ENCODE results near the gene PPM1H.

Gene PPM1H

GRCh38 chr12:62793256-62794217, 141.4 kb downstream of the PPM1H start:
- Mint-ChIP-seq H3K4me3 (no peak overlapping the region), H3K27me3 (no peaks in the 10 kb centered on the region), H3K4me1 (ENCODE audit: low read depth) (peaks cover 20% of the 10 kb centered on the region), H3K36me3 (ENCODE audit: low read depth) (no peaks in the 10 kb centered on the region), H3K27ac (no peak overlapping the region), H3K9me3 (no peaks in the 10 kb centered on the region)
- intact Hi-C loops (cut with micrococcal nuclease), result loop anchor here (1.0 to 5.0 kb wide), 2 partner anchors 191 to 212 kb away; no protein-coding TSS in a partner anchor

GRCh38 chr12:62792236-62792870, 142.6 kb downstream of the PPM1H start:
- Mint-ChIP-seq H3K27me3 (no peaks in the 10 kb centered on the region), H3K36me3 (ENCODE audit: low read depth) (no peaks in the 10 kb centered on the region), H3K4me1 (ENCODE audit: low read depth) (peaks cover 28% of the 10 kb centered on the region), H3K27ac (no peak overlapping the region), H3K4me3 (no peak overlapping the region), H3K9me3 (no peaks in the 10 kb centered on the region)
- intact Hi-C loops (cut with micrococcal nuclease), result loop anchor here (5.0 kb wide), 1 partner anchor 190 kb away; no protein-coding TSS in a partner anchor

DNA sequence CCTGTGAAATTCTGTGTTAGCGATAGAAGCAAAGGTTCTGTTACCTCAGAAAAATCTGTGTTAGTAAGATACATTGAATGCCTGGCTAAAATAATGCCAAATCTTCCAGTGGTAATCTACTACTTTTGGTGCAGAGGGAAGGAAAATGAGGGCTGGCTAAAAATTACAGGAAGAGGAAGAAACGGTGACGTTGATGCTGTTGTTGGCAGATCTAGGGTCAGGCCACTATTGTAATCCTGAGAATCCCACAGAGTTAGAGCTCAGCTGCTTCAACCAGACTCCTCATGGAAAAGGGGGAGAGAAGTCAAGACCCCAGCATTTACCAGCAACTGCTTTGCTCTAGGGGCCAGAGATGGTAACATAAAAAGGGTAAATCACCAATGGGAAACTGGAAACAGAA, 145.1 kb downstream of the PPM1H start:
- peak overlapping the region; percentile 79 for H3K27ac Mint-ChIP-seq
- H3K27me3 Mint-ChIP-seq, result no peaks in the 10 kb centered on the region
- H3K9me3 Mint-ChIP-seq, result no peaks in the 10 kb centered on the region
- H3K4me3 Mint-ChIP-seq, result no peak overlapping the region
- H3K4me1 Mint-ChIP-seq (ENCODE audit: low read depth), result peaks cover 48% of the 10 kb centered on the region
- no peaks in the 10 kb centered on the region for H3K36me3 Mint-ChIP-seq (ENCODE audit: low read depth)
- intact Hi-C loops (cut with micrococcal nuclease), result loop anchor here (5.0 kb wide), 1 partner anchor 188 kb away; no protein-coding TSS in a partner anchor

- no peaks in the 10 kb centered on the region for H3K9me3 Mint-ChIP-seq
- H3K27ac Mint-ChIP-seq, result peak overlapping the region; percentile 61
- intact Hi-C loops (cut with micrococcal nuclease), result no loop called here
- H3K36me3 Mint-ChIP-seq (ENCODE audit: low read depth), result no peaks in the 10 kb centered on the region
- H3K27me3 Mint-ChIP-seq, result no peaks in the 10 kb centered on the region
- no peak overlapping the region for H3K4me3 Mint-ChIP-seq
- H3K4me1 Mint-ChIP-seq (ENCODE audit: low read depth), result peaks cover 44% of the 10 kb centered on the region
Observed at GRCh38 chr12:62787611-62788010, 147.3 kb downstream of the PPM1H start.

DNA sequence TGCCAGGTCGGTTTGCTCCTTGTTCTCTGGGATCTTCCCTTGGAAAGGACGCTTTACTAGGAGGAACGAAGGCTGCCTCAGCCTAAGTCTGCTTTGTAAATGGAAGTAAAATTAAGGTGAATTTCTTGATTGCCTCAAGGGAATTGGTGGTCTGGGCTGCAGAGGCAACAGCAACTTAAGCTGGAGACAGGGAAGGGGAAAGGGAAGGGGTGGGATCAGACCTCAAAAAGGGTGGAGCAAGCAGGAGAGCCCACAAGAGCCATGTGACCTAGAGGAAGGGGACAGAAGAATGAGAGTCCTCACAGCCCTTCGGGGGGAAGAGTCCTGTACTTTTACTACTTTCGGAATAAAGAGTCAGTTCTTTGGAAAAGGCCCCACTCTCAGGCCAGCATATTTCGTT, 147.9 kb downstream of the PPM1H start:
- intact Hi-C loops (cut with micrococcal nuclease), result no loop called here
- Mint-ChIP-seq H3K4me3 (no peak overlapping the region), H3K27ac (peak overlapping the region; percentile 61), H3K4me1 (ENCODE audit: low read depth) (peaks cover 44% of the 10 kb centered on the region), H3K9me3 (no peaks in the 10 kb centered on the region), H3K27me3 (no peaks in the 10 kb centered on the region), H3K36me3 (ENCODE audit: low read depth) (no peaks in the 10 kb centered on the region)

DNA sequence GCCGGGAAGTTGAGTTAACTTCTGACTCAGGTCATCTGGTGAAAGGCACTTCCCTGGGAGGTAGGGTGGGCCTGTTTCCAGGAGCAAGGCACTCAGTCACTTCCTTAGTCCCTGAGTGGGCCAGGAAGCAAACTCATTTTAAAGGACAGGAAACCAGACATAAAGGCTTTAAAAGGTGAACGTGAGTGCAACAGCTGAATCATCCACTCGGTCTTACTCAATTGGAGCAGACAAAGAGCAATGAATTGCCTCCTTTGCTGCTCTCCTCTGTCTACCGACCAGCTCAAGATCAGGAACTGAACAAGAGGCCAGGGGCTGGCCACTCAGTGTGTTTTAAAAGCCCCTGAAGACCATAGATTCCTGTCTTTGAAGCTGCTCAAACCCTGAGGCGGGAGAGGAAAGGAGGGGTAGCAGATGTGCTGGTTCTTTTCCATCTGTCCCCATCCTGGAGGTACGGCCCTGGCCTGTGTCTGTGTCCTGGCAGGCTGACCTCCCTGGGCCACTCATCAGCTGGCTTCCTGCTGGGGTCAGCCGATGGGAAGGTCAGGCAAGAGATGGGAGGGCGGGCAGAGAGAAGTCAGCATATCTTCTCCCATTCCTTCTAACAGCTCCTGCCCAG, 148.9 kb downstream of the PPM1H start:
- H3K36me3 Mint-ChIP-seq (ENCODE audit: low read depth), result no peaks in the 10 kb centered on the region
- no peaks in the 10 kb centered on the region for H3K27me3 Mint-ChIP-seq
- H3K4me3 Mint-ChIP-seq, result no peak overlapping the region
- H3K9me3 Mint-ChIP-seq, result no peaks in the 10 kb centered on the region
- peak overlapping the region; percentile 61 for H3K27ac Mint-ChIP-seq
- H3K4me1 Mint-ChIP-seq (ENCODE audit: low read depth), result peaks cover 44% of the 10 kb centered on the region
- intact Hi-C loops (cut with micrococcal nuclease), result no loop called here

GRCh38 chr12:62784576-62784975, 150.4 kb downstream of the PPM1H start:
- intact Hi-C loops (cut with micrococcal nuclease), result no loop called here
- H3K4me3 Mint-ChIP-seq, result no peak overlapping the region
- H3K36me3 Mint-ChIP-seq (ENCODE audit: low read depth), result no peaks in the 10 kb centered on the region
- no peaks in the 10 kb centered on the region for H3K27me3 Mint-ChIP-seq
- H3K9me3 Mint-ChIP-seq, result no peaks in the 10 kb centered on the region
- H3K27ac Mint-ChIP-seq, result no peak overlapping the region
- peaks cover 33% of the 10 kb centered on the region for H3K4me1 Mint-ChIP-seq (ENCODE audit: low read depth)

GRCh38 chr12:62783881-62784280, 151.1 kb downstream of the PPM1H start:
- H3K4me1 Mint-ChIP-seq (ENCODE audit: low read depth), result peaks cover 31% of the 10 kb centered on the region
- no peaks in the 10 kb centered on the region for H3K9me3 Mint-ChIP-seq
- H3K27me3 Mint-ChIP-seq, result no peaks in the 10 kb centered on the region
- H3K27ac Mint-ChIP-seq, result no peak overlapping the region
- H3K4me3 Mint-ChIP-seq, result no peak overlapping the region
- H3K36me3 Mint-ChIP-seq (ENCODE audit: low read depth), result no peaks in the 10 kb centered on the region
- intact Hi-C loops (cut with micrococcal nuclease), result no loop called here

DNA sequence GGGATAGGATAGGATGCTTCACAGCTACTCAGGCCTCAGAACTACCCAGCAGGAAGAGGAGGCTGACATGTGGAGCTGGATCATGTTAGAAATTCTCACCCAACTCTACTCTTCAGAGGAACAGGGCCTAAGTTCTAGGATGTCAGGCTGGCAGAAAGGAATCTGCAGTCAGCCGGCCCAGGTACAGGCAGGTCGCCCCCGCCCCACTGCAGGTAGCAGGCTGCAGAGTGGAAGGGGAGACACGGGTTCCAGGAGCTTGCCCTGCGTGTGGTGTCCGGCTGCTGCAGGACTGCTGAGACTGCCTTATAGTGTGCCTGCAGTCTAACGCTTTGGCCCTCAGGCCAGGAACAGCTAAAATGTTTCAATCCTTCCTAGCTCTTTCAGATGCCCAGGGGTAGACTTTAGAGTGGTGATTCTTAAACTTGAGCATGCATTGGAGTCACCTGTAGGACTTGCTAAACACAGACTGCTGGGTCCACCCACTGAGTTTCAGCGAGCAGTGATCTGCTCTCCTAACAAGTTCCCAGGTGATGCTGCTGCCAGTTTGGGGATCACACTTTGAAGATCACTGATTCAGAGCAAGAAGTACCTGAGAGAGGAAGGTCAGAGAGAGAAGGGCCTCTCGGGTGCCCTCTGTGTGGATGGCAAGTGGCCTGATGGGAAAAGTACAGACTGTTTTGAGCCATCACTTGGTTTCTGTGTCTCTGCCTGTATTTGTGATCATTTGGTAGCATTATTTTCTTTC, 153.6 kb downstream of the PPM1H start:
- Mint-ChIP-seq H3K36me3 (ENCODE audit: low read depth) (no peaks in the 10 kb centered on the region), H3K4me3 (no peak overlapping the region), H3K27me3 (no peaks in the 10 kb centered on the region), H3K9me3 (no peaks in the 10 kb centered on the region), H3K4me1 (ENCODE audit: low read depth) (peaks cover 10% of the 10 kb centered on the region), H3K27ac (no peak overlapping the region)
- intact Hi-C loops (cut with micrococcal nuclease), result no loop called here

GRCh38 chr12:62779488-62779887, 155.5 kb downstream of the PPM1H start:
- intact Hi-C loops (cut with micrococcal nuclease), result no loop called here
- Mint-ChIP-seq H3K4me3 (no peak overlapping the region), H3K27ac (no peak overlapping the region), H3K27me3 (no peaks in the 10 kb centered on the region), H3K9me3 (no peaks in the 10 kb centered on the region), H3K4me1 (ENCODE audit: low read depth) (no peaks in the 10 kb centered on the region), H3K36me3 (ENCODE audit: low read depth) (no peaks in the 10 kb centered on the region)

GRCh38 chr12:62778187-62778586, 156.8 kb downstream of the PPM1H start:
- no peak overlapping the region for H3K4me3 Mint-ChIP-seq
- H3K27ac Mint-ChIP-seq, result no peak overlapping the region
- intact Hi-C loops (cut with micrococcal nuclease), result no loop called here
- H3K9me3 Mint-ChIP-seq, result no peaks in the 10 kb centered on the region
- H3K27me3 Mint-ChIP-seq, result peaks cover 2% of the 10 kb centered on the region
- H3K4me1 Mint-ChIP-seq (ENCODE audit: low read depth), result no peaks in the 10 kb centered on the region
- no peaks in the 10 kb centered on the region for H3K36me3 Mint-ChIP-seq (ENCODE audit: low read depth)

- H3K27me3 Mint-ChIP-seq, result peaks cover 4% of the 10 kb centered on the region
- intact Hi-C loops (cut with micrococcal nuclease), result no loop called here
Observed at GRCh38 chr12:62776997-62777396, 158.0 kb downstream of the PPM1H start.

GRCh38 chr12:62776575-62776974, 158.4 kb downstream of the PPM1H start:
- Mint-ChIP-seq H3K4me1 (ENCODE audit: low read depth) (peaks cover 6% of the 10 kb centered on the region), H3K4me3 (no peak overlapping the region), H3K36me3 (ENCODE audit: low read depth) (no peaks in the 10 kb centered on the region), H3K27ac (no peak overlapping the region), H3K27me3 (peaks cover 4% of the 10 kb centered on the region), H3K9me3 (peaks cover 7% of the 10 kb centered on the region)
- intact Hi-C loops (cut with micrococcal nuclease), result no loop called here

More at GRCh38 chr12:62776997-62777396, 158.0 kb downstream of the PPM1H start:
- peaks cover 7% of the 10 kb centered on the region for H3K9me3 Mint-ChIP-seq
- peaks cover 6% of the 10 kb centered on the region for H3K4me1 Mint-ChIP-seq (ENCODE audit: low read depth)
- no peak overlapping the region for H3K4me3 Mint-ChIP-seq
- H3K36me3 Mint-ChIP-seq (ENCODE audit: low read depth), result no peaks in the 10 kb centered on the region
- no peak overlapping the region for H3K27ac Mint-ChIP-seq
